Stimulated activated CD4-positive, alpha-beta T cell treated with anti-CD3 and anti-CD28 coated beads, Interleukin-4, amount 100 ng/mL, for 4 hours (primary cell): ENCODE results near the gene FAM53B.
"Not testable (repeated sequence)": the region's sequence is repeated elsewhere in the genome, so short reads cannot be mapped to it uniquely, and the experiment has no call there.

Source experiments
- DNase-seq, 2 experiments: peaks; one replicate each; pipeline ENCODE4 v3.0.0-alpha.2; 2020

FAM53B gene

DNA sequence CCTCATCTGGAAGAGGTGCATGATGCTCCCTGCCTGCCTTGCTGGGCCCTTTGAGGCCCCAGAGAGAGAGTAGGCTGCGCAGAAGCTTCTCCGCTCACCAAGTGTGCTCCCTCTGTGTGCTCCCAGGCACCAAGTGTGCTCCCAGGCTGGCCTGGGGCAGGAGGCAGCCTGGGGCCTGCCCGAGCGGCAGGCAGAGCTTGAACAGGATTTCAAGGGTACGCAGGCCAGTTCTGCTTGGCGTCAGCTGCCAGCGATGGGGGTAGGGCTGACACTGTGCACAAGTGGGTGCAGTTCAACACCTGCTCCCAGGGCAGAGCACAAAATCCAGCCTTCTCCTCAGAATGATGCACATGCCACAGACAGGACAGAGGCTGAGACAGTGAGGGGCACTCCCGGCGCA is 119.7 kb downstream of the FAM53B start:
- DNase-seq, result no peak

DNA sequence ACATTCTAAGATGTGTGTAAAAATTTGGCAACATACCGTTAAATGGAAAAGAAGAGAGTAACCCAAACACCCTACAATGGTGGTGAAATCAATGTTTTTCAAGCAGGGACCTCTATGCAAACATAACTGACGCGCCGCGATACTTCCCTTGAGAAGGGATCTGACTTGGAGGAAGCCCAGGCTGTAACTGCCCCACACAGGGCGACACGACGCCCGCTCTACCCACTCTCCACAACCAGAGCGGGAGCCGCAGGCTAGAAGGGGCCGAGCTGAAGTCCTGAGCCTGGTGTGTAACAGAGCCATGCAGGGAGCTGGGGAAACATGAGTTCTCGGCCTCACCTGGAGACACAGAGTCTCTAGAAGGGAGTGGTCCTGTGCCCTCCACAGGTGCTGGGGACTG is 120.2 kb downstream of the FAM53B start:
- no peak for DNase-seq

DNA sequence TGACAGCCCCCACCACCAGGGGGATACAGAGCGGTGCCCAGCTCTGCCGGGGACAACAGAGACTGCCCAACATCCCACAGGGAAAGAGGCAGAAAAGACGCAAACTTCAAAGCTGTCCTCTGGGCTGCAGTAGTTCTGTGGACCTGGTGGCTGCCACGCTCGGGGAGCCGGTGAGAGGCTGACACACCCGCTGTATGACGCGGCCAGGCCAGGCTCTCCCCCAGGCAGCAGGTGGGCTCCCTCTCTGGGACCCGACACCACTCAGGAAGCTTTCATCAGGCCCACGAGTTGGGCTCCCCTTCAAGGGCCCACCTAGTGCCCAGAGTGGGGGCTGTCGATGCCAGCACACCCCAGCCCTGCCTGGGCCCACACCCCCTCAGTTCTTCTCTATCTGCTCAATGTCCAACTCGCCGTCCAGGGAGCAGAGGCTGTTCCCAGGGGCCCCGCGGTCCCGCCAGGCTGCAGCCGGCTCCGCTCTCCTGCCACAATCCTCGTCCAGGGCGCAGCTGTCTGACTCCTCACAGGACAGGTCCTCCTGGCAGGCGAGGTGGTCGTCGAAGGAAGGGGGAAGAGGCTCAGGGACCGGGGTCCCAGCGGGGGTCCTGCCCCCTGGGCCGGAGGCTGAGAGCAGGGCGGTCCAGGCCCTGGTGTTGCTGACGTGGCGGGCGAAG is 121.2 kb downstream of the FAM53B start:
- no peak for DNase-seq

DNA sequence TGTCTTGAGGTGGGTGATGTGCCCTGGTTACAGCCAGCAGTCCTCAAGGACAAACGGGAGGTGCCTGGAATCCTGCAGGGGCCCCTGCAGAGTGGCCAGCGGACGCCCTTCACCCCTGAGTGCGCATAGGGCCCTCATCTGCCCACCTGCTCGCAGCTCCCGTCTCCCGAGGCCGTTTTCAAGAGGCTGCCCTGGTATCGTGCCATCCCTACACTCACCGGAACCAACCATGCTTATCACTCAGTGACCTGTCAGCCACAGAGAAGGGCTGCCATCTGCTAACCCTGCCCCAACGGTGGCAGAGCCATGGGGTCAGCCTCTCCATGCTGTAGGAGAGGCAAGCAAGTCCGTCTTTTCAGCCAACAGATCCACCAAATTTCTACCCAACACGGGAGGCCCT is 122.0 kb downstream of the FAM53B start:
- DNase-seq, result no peak

DNA sequence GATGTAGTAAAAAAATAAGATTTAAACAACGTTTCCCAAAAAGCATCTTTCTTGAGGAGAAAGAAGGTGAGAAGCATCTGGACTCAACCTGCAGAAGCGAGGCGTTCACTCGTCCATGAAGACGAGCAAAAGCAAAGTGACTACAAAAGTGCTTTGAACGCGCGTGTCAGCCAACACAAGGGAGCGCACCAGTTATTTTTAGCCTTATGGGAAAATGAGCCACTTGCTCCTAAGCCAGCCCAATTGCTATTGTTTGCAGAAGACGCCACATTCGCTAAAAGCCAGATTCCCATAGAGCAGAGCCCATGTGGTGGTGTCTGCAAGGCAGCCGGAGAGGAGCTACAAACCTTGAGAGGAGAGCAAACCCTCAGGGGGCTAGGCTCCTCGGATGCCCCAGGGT is 122.5 kb downstream of the FAM53B start:
- DNase-seq, result no peak

DNA sequence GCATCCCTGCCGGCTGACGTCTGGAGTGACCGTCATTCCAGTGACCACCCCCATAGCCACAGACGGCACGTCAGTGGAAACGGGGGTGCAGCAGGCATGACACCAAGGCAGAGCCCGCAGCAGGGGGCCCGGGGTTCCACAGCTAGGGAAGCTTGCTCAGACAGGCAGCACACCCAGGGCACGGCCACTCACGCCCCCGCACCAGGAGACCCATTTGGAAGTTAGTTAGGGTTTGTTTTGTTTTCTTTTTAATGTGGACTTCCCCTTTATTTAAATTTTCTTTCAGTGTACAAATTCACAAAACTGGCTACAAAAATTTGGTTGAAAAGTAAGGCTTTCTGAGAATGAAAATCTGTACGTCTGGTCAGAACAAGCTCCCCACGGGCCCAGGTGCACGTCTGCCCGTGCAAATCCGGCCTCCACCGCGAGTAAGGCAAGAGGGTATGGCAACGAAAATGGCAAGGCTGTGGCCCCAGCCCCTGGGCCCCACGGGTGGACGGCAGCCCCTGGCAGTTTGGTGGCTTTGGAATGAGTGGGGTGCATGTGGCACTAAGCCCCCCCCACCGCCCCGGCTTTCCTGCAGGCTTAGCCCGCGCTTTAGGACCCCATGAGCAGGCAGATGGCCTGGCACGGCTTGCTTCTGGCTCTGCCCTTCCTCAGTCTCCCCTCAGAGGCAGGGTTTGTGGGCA is 124.2 kb downstream of the FAM53B start:
- no peak for DNase-seq

DNA sequence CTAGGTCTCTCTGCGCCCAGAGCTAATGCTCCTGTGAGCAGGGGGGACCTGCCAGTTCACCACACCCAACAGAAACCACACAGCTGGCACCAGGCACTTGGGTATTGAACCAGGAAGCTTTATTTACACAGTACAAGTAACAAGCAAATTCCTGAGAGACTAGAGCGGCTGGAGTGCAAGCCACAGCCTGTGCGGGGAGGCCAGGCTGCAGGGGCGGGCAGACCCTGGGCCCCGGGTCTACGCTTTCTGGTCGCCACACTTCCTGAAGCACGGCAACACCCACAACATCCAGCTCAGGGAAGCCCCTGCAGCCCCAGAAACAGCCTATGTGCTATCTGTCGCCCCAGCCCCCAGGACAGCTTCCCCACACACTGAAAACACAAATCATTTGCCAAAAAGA is 125.0 kb downstream of the FAM53B start:
- no peak for DNase-seq

DNA sequence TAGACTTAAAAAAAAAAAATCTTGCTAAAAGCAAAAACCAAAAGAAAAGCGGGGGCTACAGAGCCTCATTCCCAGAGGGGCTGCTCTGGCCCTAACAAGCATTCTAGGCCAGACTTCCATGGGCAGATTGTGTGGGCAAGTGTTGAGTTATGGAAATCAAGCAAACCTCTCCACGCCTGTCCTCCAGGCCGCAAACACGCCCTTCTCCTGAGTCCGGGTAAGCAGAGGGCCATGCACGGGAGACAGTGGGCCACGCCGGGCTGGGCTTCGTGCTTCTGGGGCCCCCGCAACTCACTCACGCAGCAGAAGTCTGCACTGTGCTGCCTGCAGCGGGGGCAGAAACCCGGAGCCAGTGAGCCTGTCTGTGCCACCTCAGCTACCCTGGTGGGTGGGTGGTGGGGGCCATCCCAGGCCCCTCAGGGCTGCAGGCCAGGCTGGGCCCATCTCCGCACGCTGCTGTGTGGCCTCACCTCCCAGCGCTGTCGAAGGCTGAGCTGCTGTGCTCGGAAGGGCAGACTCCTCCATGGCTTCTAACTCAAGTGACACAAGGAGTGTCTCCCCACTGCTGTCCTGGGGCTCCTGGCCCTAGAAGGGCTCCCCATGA is 125.6 kb downstream of the FAM53B start:
- DNase-seq, result no peak

DNA sequence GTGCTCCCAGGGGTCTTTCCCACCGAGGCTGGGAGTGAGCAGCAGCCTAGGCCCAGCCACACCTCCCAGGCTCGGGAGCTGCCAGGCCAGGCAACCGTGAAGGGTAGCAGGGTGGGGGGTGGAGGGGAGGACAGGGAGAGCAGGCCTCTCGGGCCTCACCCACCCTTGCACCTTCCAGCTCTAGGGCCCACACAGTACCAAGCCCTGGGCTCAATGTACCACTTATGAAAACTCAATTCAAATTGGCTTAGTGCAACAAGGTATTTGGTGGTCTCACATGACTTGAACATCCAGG is 127.4 kb downstream of the FAM53B start:
- no peak for DNase-seq

DNA sequence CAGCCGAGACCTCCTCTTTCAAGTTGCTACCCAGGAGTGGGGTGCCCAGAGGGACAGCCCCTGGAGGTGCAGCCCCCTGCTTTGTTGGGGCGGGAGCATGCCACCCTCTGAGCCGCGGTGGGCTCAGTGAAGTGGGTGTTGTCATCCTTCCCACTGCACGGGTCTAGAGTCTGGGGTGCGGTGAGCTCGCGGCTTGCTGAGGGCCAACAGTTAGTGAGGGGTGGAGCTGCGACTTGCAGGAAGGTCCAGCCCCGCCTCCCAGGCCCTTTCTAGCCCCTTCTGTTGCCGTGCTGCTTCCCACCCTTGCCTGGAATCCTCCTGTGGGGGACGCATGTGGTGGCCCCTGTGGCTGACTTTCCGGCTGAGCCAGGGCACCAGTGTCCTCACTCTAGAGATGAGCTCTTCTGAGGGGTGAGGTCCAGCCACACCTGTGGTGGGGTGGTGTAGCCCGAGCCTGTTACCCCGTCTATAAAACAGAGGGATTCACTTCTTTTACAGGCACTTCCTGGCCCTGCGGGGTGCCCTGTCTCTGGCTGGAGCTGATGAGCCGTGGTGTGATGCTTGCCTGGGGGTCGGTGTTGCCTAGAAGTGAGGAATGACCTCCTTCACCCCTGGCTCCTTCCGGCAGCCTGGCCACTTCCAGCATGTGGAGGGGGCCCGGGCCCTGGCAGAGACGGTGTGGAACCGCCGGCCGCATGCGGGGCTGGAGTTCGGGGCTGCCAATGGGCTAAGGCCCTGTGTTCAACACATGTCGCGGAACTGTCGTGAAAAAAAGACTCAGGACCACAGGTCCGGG is 127.9 kb downstream of the FAM53B start:
- DNase-seq, result no peak

DNA sequence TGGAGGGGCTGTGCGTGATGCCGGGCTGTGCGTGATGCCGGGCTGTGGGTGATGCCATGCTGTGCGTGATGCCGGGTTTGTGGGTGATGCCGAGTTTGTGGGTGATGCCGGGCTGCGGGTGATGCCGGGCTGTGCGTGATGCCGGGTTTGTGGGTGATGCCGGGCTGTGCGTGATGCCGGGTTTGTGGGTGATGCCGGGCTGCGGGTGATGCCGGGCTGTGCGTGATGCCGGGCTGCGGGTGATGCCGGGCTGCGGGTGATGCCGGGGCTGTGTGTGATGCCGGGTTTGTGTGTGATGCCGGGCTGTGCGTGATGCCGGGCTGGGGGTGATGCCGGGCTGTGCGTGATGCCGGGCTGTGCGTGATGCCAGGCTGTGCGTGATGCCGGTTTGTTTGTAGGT is 128.9 kb downstream of the FAM53B start:
- DNase-seq, result no peak

DNA sequence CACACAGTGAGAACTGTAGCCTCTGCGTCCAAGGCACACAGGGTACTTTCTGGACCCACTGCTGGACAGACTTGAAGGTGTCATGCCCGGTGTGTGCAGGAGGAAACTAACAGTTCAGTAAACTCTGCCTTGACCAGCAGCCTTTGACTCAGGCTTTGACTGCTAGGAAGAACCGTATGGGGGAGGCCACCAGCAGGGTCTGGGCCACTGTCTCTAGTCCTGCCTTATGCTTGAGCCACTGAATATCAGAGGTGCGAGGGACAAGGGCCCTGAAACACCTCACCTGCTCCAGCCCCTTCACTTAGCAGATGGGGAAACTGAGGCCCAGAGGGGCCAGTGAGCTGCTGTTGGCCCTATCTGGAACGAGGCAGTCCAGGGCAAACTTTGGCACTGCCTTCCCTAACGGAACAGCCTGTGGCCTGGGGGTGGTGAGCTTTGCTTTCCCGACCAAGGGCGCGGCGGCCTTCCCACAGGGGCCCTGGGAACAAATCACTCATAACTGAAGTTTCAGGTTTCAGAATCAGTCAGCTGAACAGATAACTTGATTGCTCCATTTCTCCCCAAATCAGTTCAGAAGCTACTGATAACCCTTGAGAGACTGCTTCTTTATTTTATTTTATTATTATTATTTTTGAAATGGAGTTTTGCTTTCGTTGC is 130.0 kb downstream of the FAM53B start:
- peak; percentile 17 to 37 for DNase-seq

DNA sequence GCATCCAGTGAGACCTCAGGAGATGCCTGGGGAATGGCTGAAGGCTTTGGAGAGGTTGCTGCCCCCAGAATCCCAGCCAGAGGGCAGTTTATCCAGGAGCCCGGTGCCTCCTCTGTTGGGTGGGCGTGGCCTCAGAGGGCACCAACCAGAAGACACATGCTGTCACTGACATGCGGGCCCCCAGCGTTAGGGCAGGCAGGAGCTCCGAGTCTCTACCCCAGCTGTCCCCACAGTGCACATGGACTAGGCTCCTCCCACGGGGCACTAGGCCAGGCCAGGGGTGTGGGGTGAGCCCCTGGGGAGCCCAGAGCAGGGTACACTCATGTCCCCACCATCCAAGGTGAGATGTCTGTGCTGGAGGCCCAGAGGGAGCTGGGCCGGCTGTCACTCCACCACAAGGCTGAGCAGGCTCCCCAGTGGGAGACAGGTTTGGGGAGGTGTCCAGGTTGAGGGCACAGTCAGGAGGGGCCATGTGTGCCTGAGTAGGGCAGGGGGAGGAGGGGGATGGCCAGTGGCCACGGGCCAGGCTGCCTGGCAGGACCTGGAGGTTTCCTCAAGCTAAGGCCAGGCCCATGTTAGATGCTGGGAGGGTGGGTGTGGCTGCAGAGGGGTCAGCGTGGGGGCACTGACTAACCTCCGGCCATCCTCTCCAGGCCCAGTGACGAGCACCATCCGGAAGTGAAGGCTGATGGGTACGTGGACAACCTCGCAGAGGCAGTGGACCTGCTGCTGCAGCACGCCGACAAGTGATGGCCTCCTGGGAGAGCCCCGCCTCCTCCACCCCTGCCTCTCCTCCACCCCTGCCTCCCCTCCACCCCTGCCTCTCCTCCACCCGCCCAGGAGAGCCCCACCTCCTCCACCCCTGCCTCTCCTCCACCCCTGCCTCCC is 131.3 kb downstream of the FAM53B start:
- DNase-seq, result no peak

DNA sequence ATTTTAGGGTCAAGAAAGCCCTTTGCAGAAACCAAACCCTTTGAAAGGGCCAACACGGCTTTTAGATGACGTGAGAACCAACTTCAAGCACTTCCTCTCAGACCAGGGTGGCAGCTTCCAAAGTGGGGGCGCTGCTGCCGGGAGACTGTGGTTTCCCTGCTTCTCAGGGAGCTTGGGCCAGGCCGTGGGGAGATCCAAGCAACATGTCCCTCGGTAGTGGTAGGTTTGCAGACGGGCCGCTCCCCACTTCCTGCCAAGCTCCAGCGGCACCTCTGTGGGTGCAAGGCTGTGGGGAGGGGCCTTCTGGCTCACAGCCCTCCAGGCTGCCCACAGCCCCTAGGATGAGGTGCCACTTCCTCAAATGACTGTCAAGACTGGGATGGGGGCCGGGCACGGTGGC is 132.4 kb downstream of the FAM53B start:
- peak in 1 of 2 experiments; percentile 9 for DNase-seq

DNA sequence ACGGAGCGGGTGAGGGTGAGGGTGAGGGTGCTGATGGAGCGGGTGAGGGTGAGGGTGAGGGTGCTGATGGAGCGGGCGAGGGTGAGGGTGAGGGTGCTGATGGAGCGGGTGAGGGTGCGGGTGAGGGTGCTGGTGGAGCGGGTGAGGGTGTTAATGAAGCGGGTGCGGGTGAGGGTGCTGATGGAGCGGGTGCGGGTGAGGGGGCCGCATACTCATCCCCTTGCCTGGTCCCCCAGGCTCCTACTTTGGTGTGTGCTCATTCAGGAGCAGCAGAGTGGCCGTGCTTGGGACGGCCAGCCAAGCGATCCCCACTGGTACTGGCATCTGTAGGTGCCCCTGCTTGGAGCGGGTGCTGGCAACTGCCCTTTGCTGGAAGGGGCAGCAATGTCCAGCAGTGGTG is 133.3 kb downstream of the FAM53B start:
- DNase-seq, result not testable (repeated sequence)

DNA sequence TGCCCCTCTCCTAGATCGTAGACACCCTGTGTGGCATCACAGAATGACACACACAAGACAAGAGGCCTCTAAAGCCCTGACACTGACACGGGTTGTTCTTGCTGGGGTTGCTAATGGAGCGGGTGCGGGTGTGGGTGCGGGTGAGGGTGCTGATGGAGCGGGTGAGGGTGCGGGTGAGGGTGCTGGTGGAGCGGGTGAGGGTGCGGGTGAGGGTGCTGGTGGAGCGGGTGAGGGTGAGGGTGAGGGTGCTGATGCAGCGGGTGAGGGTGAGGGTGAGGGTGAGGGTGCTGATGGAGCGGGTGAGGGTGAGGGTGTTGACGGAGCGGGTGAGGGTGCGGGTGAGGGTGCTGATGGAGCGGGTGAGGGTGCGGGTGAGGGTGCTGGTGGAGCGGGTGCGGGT is 134.0 kb downstream of the FAM53B start:
- not testable (repeated sequence) for DNase-seq

DNA sequence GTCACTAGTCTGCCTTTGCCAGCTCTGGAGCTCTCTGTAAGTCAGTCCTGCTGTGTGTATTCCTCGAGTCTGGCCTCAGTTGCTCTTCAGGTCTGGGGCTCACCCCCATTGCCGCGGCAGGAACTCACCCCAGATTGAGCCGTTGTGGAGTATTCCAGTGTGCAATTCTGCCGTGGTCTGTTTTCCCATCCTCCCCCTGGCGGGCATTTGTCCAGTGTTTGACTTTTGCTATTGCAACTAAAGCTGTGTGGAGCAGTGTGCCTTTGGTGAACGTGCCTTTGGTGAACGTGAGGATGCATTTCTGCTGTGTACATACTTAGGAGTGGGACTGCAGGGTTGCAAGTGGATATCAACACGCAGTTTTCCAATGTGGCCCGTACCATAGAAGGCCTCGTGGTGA is 134.5 kb downstream of the FAM53B start:
- DNase-seq, result no peak

DNA sequence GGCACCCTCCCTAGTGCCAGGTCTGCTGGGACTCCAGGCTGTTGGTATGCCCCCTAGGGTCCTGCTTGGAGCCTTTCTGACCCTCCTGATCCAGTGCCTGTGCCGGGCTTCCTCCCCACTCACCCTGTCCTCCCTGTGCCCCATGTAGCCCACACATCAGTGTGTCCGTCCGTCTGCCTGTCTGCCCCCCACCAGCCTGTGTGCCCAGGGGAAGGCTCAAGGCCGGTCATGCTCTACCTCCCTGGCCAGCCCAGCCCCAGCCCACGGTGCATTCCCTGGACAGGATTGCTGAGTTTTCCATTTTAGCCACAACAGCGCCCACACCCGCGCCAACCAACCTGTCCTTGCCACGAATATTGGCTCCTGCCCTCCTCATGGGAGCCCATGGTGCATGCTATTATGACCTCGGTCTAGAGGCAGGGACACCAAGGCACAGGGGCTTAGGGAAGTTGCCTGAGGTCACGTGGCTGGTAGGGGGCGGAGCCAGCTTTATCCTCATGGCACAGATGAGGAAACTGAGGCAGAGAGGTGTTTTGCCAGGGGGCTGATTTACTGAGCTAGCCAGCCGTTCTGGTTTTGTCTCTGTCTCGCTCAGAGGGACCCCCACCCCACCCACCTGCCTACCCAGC is 136.0 kb downstream of the FAM53B start:
- no peak for DNase-seq

DNA sequence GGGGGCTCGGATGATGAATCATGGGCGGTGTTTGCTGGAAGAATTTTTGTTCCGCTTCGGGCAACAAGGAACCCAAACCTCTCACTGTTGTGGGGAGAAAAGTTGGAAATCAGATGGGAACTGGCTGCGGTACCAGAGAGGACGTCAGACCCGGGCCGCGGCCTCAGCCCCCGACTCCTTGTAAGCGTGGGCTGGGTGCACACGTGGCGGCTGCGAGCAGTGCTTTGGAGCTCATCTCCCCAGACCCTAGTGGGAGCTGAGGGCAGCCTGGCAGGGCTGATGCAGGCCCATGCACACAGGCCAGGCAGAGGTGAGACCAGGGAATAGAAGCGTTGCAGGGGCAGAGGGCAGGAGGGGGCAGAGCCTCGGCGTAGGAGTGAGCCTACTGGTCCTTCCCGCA is 136.5 kb downstream of the FAM53B start:
- no peak for DNase-seq

DNA sequence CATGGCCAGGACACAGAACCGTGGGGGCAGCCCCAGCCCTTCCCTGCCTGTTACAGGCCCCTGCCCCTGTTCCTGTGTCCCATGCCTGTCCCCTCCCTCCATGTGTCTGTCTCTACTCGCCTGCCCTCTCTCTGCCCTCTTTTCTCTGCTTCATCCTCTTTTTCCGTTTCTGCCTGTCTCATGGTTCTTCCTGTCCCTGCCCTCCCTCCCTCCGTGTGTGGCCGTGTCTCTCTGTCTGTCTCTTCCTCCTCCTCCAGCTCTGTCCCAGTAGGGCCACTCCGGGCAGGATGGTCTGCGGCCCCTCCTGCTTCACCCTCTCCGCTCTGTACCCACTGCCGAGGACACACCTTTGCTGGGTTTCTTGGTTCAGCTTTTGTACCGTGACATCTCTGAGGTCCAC is 137.4 kb downstream of the FAM53B start:
- DNase-seq, result no peak
